SK-N-SH (cell line): ENCODE measurements around the gene TSHZ2. TPM values are rescaled to one million over a fixed set of nuclear protein-coding genes. Genes with fewer than 3 reads are reported as not detected.

Experiments used
- CTCF ChIA-PET: fragments of 300-600, 350-600 bp; formaldehyde crosslinking; extraction: SDS; loops from one replicate; lab custom pipeline; 2021; lab: Yijun Ruan, JAX
- POLR2A ChIA-PET: fragments of 350-600 bp; sonication (Branson Sonifier 250); formaldehyde crosslinking; extraction: SDS; loops from one replicate; lab custom pipeline; 2020; ENCODE audit warnings: antibody characterized with exemption, inconsistent platforms; lab: Yijun Ruan, JAX
- DNase-seq: peaks from one replicate; pipeline ENCODE4 v3.0.0; 2012
- H2AFZ ChIP-seq: fragments of 200-600 bp; sonication (generic); 2 replicates; pipeline ENCODE4 v1.8.1; 2016; ENCODE audit warnings: antibody characterized with exemption, mild to moderate bottlenecking, low read depth
- H3F3A ChIP-seq: fragments of 200-600 bp; sonication (generic); replicated peaks from 2 replicates; pipeline ENCODE3; 2016; ENCODE audit warnings: antibody characterized with exemption, mild to moderate bottlenecking; ENCODE audit not compliant: insufficient read depth
- H3K27ac ChIP-seq, 2 experiments: fragments of 200-500 bp in 1 of 2; fragments of 200-600 bp in 1 of 2; sonication (Bioruptor generic) in 1 of 2; sonication (generic), shearing (Covaris generic) in 1 of 2; 2 replicates each; pipeline versions ENCODE4 v1.5.1 to v1.6.1; 2014 to 2016; ENCODE audit warnings: low read depth in 2 of 2, inconsistent platforms in 1 of 2, low read length in 1 of 2, mild to moderate bottlenecking in 1 of 2, mixed read lengths in 1 of 2
- H3K27me3 ChIP-seq: fragments of 200-600 bp; sonication (generic), shearing (Covaris generic); 2 replicates; pipeline ENCODE4 v1.6.1; 2016; ENCODE audit warnings: mixed run types; ENCODE audit not compliant: insufficient read depth
- H3K36me3 ChIP-seq, 2 experiments: fragments of 200-500 bp in 1 of 2; fragments of 200-600 bp in 1 of 2; sonication (Bioruptor generic) in 1 of 2; sonication (generic) in 1 of 2; replicated peaks in 1 of 2; 2 replicates each; pipeline versions ENCODE3 to v1.5.1; 2014 to 2016; ENCODE audit warnings: low read length in 1 of 2, mild to moderate bottlenecking in 1 of 2; ENCODE audit not compliant: insufficient read depth in 2 of 2, control insufficient read depth in 1 of 2
- H3K4me1 ChIP-seq, 2 experiments: fragments of 200-500 bp in 1 of 2; fragments of 200-600 bp in 1 of 2; sonication (Bioruptor generic) in 1 of 2; sonication (generic), shearing (Covaris generic) in 1 of 2; 2 replicates each; pipeline versions ENCODE4 v1.5.1 to v1.6.1; 2014 to 2016; ENCODE audit warnings: low read depth in 1 of 2, low read length in 1 of 2, mixed run types in 1 of 2; ENCODE audit not compliant: insufficient read depth in 2 of 2, control insufficient read depth in 1 of 2
- H3K4me2 ChIP-seq: fragments of 200-600 bp; sonication (generic), shearing (Covaris generic); 2 replicates; pipeline ENCODE4 v1.6.1; 2017; ENCODE audit warnings: mixed run types
- H3K4me3 ChIP-seq, 2 experiments: fragments of 200-500 bp in 1 of 2; fragments of 200-600 bp in 1 of 2; sonication (Bioruptor generic) in 1 of 2; sonication (generic), shearing (Covaris generic) in 1 of 2; 2 replicates each; pipeline versions ENCODE4 v1.5.1 to v1.8.1; 2014 to 2016; ENCODE audit warnings: low read depth in 2 of 2, inconsistent platforms in 1 of 2, low read length in 1 of 2, mild to moderate bottlenecking in 1 of 2, mixed read lengths in 1 of 2, moderate library complexity in 1 of 2
- H3K79me2 ChIP-seq: fragments of 200-600 bp; sonication (generic); 2 replicates; pipeline ENCODE4 v1.8.1; 2017; ENCODE audit warnings: mild to moderate bottlenecking; ENCODE audit not compliant: insufficient read depth
- H3K9ac ChIP-seq: fragments of 200-600 bp; sonication (generic); 2 replicates; pipeline ENCODE4 v1.6.1; 2017; ENCODE audit warnings: mixed run types
- H3K9me2 ChIP-seq: fragments of 200-600 bp; sonication (generic); 2 replicates; pipeline ENCODE4 v1.6.1; 2017; ENCODE audit warnings: mixed run types
- H3K9me3 ChIP-seq: fragments of 200-600 bp; sonication (generic); 2 replicates; pipeline ENCODE4 v1.6.1; 2017; ENCODE audit warnings: mixed run types, mild to moderate bottlenecking, moderate library complexity
- H4K20me1 ChIP-seq: fragments of 200-600 bp; sonication (generic); 2 replicates; pipeline ENCODE4 v1.6.1; 2017; ENCODE audit warnings: mild to moderate bottlenecking, mixed run types; ENCODE audit not compliant: insufficient read depth
- EP300 ChIP-seq, 2 experiments: IDR thresholded peaks; 2 replicates each; pipeline versions ENCODE4 v1.4.0 to v1.6.1; 2012; ENCODE audit warnings: borderline replicate concordance in 1 of 2, low read depth in 1 of 2, low read length in 1 of 2
- EZH2phosphoT487 ChIP-seq: fragments of 200-600 bp; sonication (generic); IDR thresholded peaks from 2 replicates; pipeline ENCODE4 v1.6.1; 2017; ENCODE audit warnings: low read depth, mixed run types, mild to moderate bottlenecking, antibody characterized with exemption, moderate library complexity, borderline replicate concordance
- FOXM1 ChIP-seq: IDR thresholded peaks from 2 replicates; pipeline ENCODE4 v1.4.0; 2012; ENCODE audit warnings: low read depth, mild to moderate bottlenecking
- MEF2A ChIP-seq: IDR thresholded peaks from 2 replicates; pipeline ENCODE4 v1.4.0; 2012; ENCODE audit warnings: low read depth, borderline replicate concordance
- NFIC ChIP-seq: IDR thresholded peaks from 2 replicates; pipeline ENCODE4 v1.4.0; 2012; ENCODE audit warnings: borderline replicate concordance
- NRF1 ChIP-seq: IDR thresholded peaks from 2 replicates; pipeline ENCODE4 v1.6.1; 2012; ENCODE audit warnings: low read depth, mild to moderate bottlenecking, low read length
- POLR2AphosphoS5 ChIP-seq: IDR thresholded peaks from 2 replicates; pipeline ENCODE4 v1.6.1; 2012; ENCODE audit warnings: low read depth, low read length
- RAD21 ChIP-seq: IDR thresholded peaks from 2 replicates; pipeline ENCODE4 v1.6.1; 2012; ENCODE audit warnings: mild to moderate bottlenecking, low read length
- TAF1 ChIP-seq: IDR thresholded peaks from 2 replicates; pipeline ENCODE4 v1.6.1; 2012; ENCODE audit warnings: low read depth, mild to moderate bottlenecking, low read length, moderate library complexity, borderline replicate concordance
- YY1 ChIP-seq: IDR thresholded peaks from 2 replicates; pipeline ENCODE4 v1.4.0; 2012; ENCODE audit warnings: low read depth, mild to moderate bottlenecking
- WGBS: methylation state at CpG from one replicate; pipeline ENCODE4 v1.1.6; 2017; ENCODE audit warnings: low lambda C conversion rate; 5-methylcytosine and 5-hydroxymethylcytosine counted together
- polyA plus RNA-seq, 3 experiments: library from polyadenylated mRNA; depleted of rRNA; stranded (reverse); fragments of >200 nt; gene quantifications; 2 replicates each; pipeline ENCODE4 v1.2.3, GENCODE V29; 2012
- TF ChIP-seq, protein P1 (sequence below): IDR thresholded peaks from 2 replicates; pipeline ENCODE4 v1.4.0; 2012; ENCODE audit warnings: low read depth, borderline replicate concordance
- TF ChIP-seq, protein P2 (sequence below): IDR thresholded peaks from 2 replicates; pipeline ENCODE4 v1.6.1; 2012; ENCODE audit warnings: mild to moderate bottlenecking, low read depth, low read length, moderate library complexity

TSHZ2 gene
- polyA plus RNA-seq, 1 of the 3 experiments (the other 2 are of a cell fraction) = 0.13 TPM

GRCh38 chr20:53409447-53409717 lies 437.2 kb downstream of the TSHZ2 start:
- Histone ChIP-seq H4K20me1 (no peaks in the 10 kb centered on the region), H3K27me3 (no peaks in the 10 kb centered on the region), H3K79me2 (no peaks in the 10 kb centered on the region), H3K9me3 (no peaks in the 10 kb centered on the region), H3F3A (no peaks in the 10 kb centered on the region), H3K27ac (no peak overlapping the region), H3K9me2 (no peaks in the 10 kb centered on the region), H3K4me3 (no peak overlapping the region), H3K36me3 (no peaks in the 10 kb centered on the region), H3K4me1 (peaks cover 0 to 6% of the 10 kb centered on the region in 2 experiments; a peak in 1 of 4 replicates), H3K9ac (no peak overlapping the region), H3K4me2 (no peak overlapping the region), H2AFZ (no peak overlapping the region)
- CTCF ChIA-PET = interaction anchor here (0.7 kb wide), 1 partner anchor 338 kb away, joined by 3 read pairs; no protein-coding TSS in a partner anchor
- POLR2A ChIA-PET = no interaction called here
- TF ChIP-seq YY1 = no peak
- no peak for TF ChIP-seq MEF2A
- no peak for TF ChIP-seq EP300 (IDR thresholded peaks at IDR 0.05; ENCODE audit: borderline replicate concordance in 1 of 2, low read depth in 1 of 2, low read length in 1 of 2)
- TF ChIP-seq, protein P1, sequence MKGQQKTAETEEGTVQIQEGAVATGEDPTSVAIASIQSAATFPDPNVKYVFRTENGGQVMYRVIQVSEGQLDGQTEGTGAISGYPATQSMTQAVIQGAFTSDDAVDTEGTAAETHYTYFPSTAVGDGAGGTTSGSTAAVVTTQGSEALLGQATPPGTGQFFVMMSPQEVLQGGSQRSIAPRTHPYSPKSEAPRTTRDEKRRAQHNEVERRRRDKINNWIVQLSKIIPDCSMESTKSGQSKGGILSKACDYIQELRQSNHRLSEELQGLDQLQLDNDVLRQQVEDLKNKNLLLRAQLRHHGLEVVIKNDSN = no peak
- DNase-seq = no peak
- 61% methylated on average over 2 of the region's 2 CpGs for WGBS

DNA sequence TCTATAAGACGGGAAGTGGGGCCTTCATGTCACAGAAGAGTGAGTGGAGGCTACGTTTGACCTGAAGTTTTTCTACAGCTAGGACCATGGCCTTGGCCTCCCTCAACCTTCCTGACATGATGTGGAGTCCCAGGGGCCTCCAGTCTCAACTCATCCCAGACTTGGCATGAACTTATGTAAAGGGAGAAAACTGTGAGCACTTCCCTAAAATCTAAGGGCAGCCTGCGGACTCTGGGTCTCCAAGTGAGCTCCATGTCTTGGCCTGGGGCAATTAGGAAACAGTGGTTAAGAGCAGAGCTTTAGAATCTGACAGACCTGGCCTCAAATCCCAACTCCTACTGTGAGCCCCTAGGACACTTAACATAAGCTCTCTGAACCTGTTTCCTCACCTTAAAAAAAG lies 439.0 kb downstream of the TSHZ2 start:
- ChIA-PET CTCF (interaction anchor here (0.7 to 0.8 kb wide), 2 partner anchors 62 to 67 kb away, joined by 3 read pairs; no protein-coding TSS in a partner anchor), POLR2A (no interaction called here)

More for the DNA sequence above, 439.0 kb downstream of the TSHZ2 start:
- no peak for DNase-seq
- Histone ChIP-seq H3K4me1 (peaks cover 0 to 6% of the 10 kb centered on the region in 2 experiments; a peak in 1 of 4 replicates), H3K27me3 (no peaks in the 10 kb centered on the region), H3K9me2 (no peaks in the 10 kb centered on the region), H3K4me2 (no peak overlapping the region), H3K27ac (no peak overlapping the region), H3K4me3 (no peak overlapping the region), H3K9me3 (no peaks in the 10 kb centered on the region), H3K79me2 (no peaks in the 10 kb centered on the region), H3F3A (no peaks in the 10 kb centered on the region), H3K9ac (no peak overlapping the region), H4K20me1 (no peaks in the 10 kb centered on the region), H2AFZ (no peak overlapping the region), H3K36me3 (no peaks in the 10 kb centered on the region)
- 43% methylated on average over 3 of the region's 3 CpGs for WGBS
- TF ChIP-seq NRF1 (no peak), TAF1 (no peak), NFIC (no peak), EZH2phosphoT487 (no peak), EP300 (IDR thresholded peaks at IDR 0.05; ENCODE audit: borderline replicate concordance in 1 of 2, low read depth in 1 of 2, low read length in 1 of 2) (no peak), FOXM1 (no peak), RAD21 (no peak), POLR2AphosphoS5 (no peak)
- TF ChIP-seq, protein P2, sequence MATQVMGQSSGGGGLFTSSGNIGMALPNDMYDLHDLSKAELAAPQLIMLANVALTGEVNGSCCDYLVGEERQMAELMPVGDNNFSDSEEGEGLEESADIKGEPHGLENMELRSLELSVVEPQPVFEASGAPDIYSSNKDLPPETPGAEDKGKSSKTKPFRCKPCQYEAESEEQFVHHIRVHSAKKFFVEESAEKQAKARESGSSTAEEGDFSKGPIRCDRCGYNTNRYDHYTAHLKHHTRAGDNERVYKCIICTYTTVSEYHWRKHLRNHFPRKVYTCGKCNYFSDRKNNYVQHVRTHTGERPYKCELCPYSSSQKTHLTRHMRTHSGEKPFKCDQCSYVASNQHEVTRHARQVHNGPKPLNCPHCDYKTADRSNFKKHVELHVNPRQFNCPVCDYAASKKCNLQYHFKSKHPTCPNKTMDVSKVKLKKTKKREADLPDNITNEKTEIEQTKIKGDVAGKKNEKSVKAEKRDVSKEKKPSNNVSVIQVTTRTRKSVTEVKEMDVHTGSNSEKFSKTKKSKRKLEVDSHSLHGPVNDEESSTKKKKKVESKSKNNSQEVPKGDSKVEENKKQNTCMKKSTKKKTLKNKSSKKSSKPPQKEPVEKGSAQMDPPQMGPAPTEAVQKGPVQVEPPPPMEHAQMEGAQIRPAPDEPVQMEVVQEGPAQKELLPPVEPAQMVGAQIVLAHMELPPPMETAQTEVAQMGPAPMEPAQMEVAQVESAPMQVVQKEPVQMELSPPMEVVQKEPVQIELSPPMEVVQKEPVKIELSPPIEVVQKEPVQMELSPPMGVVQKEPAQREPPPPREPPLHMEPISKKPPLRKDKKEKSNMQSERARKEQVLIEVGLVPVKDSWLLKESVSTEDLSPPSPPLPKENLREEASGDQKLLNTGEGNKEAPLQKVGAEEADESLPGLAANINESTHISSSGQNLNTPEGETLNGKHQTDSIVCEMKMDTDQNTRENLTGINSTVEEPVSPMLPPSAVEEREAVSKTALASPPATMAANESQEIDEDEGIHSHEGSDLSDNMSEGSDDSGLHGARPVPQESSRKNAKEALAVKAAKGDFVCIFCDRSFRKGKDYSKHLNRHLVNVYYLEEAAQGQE = no peak
